Fibroblast of skin of right biceps (primary cell): Measurements from ENCODE around the gene MED13.
"Not testable (repeated sequence)": the region's sequence is repeated elsewhere in the genome, so short reads cannot be mapped to it uniquely, and the experiment has no call there.

Source experiments
- DNase-seq: peaks from one replicate; pipeline ENCODE4 v3.0.0-alpha.2; 2013

The MED13 gene

DNA sequence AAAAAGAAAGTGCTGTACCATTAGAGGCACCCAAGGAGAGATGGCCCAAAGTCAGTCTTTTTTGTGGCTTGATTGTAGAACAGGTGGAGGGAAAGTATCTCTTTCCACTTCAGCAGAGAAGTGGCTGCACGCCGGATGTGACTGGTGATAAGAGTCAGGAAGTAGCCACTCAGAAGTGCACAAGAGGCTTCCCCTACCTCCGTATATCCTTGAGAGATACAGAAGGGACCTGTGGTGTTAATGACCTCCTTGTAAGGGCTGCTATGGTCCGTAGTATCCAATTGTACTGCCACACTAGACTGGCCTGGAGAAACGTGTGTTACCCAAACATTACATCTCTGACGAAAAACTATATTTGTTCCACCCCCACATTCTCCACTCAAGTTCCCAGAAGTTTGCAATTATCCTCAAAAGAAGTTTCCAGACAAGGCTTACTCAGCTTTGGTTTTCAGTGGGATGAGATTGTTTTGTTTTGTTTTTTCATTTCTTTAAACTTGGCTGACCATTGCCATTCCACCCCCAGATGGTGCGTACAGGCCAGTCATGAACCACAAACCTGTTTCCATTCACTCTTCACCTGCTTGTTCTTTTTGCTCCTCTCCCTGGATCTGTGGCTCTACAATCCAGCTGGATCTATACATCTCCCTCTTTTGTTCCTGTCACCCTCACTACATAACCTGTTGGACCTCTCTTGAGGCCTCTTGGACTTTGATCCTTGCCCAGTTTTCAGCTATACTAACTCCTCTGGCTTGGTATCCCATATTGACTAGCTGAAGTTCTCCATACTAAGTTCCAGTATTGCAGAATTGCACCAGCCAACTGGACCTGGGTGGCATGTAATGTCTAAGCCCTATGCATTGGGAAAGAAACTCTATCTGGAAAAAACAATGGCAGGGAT, 20.7 kb upstream of the MED13 start:
- no peak for DNase-seq

DNA sequence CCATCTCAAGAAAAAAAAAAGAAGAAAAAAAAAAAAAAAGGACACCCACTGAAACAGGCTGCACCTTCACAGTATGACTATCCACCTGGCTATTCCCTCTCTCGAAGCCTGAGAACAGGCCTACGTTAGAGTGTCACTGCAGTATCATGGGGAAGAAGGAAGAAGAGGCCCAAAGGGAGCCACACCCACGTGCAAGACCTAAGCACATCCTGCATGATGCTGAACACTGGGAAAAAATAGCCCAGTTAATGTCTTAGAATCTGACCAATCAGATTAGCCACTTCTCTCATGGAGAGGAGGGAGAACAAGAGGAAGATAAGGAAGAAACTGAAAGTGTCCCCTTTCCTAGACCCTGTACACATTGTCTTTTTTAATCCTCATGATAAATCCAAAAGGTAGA, 19.5 kb upstream of the MED13 start:
- no peak for DNase-seq

DNA sequence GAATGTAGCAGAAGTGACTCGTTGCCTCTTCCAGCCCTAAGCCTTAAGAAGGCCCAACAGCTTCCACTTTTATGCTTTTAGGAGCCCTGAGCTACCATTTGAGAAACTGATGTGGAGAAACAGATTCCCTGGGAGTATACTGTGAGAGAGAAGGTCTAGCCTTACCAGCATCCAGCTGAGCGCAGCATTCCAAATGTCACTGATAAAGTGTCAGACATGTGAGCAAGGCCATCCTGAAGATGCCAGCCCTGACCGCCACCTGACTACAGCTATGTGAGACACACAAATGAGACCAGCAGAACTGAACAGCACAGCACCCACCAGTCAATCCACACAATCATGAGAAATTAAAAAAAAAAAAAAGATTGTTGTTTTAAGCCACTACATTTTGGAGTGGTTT, 18.6 kb upstream of the MED13 start:
- DNase-seq, result no peak

DNA sequence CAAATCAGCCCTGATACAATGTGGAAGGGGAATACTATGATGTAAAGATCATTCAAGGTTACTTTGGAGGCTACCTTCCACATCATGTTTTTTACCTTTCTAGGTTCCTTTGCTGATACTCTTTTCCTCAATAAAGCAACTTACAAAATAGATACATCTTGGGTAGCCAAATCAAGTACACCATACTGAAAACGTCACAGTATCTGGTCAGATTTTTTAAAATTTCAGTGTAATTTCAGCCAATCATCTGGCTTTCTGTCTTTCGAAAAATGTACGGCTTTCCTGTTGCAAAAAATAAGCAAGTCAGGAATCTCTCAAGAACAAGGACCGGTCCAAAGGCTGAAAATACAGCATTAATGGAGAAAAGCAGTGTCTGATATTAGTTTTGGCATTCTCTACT, 15.6 kb upstream of the MED13 start:
- DNase-seq, result no peak

DNA sequence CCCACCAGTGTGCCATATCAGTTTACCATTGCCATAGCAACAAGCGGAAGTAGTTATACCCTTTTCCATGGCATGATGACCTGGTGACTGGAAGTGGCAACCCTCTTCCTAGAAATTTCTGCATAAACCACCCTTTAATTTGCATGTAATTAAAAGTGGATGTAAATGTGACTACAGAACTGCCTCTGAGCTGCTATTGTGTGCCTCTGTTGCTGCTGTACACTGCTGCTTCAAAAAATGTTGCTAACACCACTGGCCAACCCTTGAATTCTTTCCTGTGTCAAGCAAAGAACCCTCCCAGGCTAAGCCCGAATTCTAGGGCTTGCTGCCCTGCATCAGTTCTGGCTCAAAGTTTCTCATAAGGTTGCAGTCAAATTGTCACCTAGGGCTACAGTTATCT, 12.9 kb upstream of the MED13 start:
- DNase-seq, result no peak

DNA sequence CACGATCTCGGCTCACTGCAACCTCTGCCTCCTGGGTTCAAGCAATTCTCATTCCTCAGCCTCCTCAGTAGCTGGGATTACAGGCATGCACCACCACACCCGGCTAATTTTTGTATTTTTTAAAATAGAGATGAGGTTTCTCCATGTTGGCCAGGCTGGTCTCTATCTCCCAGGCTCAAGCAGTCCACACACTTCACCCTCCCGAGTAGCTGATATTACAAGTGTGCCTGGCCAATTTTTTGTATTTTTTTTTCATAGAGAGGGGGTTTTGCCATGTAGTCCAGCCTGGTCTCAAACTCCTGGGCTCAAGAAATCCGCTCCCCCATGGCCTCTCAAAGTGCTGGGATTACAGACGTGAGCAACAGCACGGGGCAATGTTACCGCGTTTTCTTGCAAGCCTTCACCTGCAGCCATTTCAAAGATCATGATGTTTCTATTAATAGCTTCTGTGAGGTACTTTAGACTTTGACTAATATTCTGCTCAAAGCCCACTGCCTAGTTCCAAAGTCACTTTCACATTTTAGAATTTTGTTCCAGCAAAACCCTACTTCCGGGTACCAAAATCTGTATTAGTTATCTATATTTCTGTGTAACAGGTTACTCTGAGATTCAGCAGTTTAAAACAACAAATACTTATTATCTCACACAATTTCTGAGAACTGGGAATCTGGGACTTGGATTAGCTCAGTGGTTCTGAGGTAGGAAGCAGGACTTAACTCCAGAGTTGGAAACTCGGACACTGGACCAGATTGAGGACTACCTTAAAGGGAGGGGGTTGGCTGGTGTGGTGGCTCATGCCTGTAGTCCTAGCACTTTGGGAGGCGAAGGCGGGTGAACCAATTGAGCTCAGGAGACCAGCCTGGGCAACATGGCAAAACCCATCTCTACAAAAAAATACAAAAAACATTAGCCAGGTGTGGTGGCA, 12.0 kb upstream of the MED13 start:
- no peak for DNase-seq

DNA sequence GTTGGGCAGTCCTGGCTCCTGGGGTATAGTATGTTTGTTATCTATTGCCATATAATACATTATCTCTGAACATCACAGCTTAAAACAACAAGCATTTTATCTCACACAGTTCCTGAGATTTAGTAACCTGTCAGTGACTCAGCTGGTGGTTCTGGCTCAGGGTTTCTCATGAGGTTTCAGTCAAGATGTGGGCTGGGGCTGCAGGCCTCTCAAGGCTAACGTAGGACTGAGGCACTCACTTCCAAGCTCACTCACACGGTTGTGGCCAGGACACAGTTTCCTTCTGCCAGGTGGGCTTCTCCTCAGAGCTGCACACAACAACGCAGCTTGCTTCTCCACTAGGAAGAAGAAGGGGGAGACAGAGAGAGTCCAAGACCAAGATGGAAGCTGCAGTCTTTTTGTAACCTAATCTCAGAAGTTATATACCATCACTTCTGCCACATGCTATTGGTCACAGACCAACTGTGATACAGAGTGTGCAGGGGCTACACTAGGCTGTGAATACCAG, 10.3 kb upstream of the MED13 start:
- DNase-seq, result no peak

DNA sequence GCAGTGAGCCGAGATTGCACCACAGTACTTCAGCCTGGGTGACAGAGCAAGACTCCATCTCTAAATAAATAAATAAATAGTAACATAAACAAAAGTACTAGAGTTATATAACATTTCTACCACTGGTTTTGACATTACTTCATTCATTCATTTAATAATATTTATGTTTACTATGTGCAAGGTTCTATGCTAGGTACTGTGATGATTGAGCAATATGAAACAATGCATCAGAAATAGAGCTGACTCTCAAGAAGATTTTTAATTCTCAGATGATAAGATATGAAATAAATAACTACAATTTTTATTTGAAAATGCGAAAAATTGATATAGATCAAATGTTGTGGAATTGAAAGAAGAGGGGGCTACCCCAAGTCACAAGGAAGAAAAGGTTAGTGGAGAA, 8.9 kb upstream of the MED13 start:
- no peak for DNase-seq

DNA sequence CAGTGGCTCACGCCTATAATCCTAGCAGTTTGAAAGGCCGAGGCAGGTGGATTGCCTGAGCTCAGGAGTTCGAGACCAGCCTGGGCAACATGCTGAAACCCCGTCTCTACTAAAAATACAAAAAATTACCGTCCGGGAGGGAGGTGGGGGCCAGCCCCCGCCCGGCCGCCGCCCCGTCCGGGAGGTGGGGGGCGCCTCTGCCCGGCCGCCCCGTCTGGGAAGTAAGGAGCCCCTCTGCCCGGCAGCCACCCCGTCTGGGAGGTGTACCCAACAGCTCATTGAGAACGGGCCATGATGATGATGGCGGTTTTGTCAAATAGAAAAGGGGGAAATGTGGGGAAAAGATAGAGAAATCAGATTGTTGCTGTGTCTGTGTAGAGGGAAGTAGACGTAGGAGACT, 7.8 kb upstream of the MED13 start:
- DNase-seq, result not testable (repeated sequence)

DNA sequence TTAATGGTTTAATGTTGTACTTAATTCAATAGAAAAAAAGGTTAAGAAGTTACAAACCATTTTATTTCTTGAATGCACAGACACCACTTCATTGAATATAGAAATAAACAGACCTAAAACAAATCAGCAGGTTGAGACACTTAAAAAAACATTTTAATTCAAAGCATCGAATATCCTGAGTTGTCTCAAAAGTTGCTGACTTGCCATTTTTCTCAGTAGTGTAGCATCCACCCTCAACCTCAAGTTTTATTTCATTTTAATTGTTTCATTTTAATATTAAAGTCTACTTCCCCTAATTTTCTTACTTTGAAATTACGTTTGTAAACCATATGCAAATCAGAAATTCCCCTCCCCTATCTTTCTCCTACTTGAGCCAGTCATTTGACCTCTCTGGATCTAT, 5.8 kb upstream of the MED13 start:
- DNase-seq, result no peak

DNA sequence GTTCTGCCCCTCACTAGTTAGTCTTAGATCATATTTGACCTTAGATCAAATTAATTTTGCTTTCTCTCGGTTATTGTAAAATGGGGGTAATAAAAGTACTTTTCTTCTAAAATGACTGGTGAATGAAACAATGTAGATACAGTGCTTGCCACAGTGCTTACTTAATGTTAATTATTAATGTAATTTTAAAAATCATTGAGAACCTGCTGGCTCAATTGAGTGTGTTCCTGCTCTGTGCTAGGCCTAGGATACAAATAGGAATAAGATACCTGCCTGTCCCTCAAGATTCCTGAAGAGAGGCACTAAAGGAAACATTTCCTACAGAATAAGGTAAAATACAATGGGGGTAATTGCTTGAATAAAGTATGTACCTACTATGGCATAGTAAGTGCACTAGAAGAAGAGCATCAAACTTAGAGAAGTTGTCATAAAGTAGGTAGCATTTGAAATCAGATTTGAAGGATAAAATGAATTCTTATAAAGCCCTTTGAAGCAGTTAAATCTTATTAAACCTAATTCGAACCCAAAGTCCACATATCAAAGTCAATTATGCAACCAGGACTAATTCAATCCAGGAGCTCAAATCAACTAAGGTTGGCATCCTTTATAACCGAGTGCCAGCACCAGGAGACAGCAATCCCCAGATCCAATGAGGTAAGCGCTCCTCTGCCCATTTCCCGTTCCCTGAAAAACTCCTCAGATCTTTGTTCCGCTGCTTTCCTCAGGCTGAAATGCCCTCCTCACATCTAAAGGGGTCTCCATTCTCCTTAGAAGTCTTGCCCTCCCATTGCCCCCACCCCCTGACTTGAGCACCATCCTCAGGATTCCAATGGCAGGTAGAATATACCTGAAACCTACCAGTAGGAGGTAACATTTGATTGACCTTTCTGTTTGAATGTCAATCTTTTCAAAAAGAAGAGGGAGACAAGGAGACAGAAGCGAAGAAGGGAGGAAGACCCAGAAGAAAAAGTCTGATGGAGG, 2.4 kb upstream of the MED13 start:
- DNase-seq, result no peak

DNA sequence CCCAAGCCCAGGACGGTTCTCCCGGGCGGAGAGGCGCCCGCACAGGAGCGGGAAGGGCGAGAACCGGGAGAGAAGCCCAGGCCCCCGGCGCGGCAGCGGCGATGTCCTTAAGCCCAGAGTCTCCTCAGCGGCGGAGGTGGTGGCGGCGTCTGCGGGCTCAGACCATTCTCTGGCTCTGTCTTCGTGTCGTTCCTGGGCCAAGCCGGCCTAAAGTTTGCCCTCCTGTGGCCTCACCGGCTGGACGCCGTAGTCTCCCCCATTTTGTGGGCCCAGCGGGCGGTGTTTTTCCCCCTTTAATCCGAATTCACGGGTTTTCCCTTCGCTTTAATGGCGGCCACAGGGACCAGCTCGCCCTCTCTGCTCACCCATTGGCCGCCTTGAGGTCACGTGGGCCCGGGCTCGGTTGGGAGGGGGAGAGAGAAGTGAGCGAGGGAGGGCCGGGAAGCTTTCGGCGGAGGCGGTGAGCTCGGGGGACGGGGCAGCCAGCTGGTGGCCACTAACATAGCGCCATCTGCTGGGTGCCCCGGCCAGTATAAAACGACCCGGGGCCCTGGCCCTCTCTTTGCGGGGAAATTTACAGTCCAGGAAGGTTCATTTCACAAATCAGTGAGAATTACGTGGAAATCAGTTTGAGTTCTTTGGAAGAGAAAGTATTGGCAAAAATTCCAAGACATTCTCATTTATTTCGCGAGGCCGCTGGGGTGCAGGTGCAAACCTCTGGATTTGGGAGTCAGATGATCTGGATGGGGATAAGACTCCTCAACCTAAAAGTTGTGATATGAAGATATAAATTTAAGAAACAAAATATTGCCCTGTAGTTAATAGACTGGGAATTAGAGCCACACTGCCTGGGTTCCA, 762 bp upstream of the MED13 start:
- peak; percentile 98 for DNase-seq

DNA sequence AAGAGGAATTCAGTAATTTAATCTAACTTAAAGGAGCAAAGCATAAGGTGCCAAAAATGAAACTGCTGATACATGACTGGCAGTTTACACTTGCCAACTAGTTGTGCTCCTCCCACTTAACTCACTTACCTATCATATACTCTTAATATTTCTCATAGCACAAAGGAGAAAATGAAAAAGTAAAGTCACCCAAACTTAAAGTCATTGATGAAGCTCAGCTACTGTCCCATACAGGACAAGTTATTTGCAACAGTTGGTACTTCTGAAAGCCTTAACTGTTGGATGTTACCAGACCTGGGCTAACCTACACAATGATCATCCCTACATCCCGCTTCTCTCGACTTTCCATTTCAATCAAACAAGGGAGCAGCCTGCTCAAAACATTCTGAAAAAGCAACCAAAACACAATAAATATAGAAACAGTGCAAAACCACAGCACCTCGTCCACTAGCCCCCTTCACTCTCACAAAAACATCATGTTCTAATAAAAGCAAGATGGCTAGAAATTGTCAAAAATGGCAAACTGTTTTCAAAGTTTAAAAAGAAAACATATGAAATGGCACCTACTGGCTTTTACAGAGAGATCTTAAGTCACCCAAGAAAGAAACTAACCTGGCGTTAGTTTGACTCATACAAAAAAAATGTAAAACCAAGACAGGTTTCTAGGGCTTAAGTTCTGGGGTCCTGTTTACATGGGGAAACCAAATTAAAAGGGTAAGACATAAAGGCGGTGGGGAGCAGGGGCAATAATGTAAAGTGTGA, 868 bp downstream of the MED13 start:
- DNase-seq, result no peak

DNA sequence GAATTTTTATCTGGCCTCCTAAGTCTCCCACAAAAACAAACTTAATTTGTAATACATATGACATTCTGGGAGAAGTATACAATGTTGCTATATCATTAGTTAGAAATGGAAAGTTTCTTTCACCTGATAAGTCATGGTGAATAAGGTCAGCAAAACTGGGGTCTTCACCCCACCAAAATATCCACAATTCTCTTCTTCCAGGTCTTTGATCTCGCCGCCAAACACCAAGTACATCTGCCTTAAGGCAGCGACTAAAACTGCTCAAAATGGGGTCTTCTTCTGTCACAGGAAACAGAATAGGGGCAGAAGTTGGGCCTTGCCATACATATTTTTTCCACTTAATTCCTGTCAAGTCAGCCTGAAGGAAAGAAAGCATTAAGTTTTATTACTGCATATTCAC, 2.1 kb downstream of the MED13 start:
- DNase-seq, result no peak

DNA sequence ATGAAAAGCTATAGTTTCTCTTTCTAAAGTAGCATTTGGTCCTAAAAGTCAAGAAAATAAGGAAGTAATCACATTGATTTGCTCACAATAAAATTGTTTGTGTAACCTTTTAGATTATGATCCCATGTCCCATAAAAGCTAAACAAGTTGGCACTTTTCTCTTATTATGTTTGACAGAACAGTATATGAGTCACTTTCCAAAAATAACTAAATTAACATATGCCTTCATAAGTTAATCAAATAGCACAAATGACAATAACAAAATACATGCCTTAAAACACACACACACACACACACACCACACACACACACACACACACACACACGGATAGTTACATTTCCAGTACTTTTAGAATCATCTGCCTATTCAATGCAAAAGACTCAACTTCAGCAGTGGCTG, 2.8 kb downstream of the MED13 start:
- DNase-seq, result peak; percentile 9

DNA sequence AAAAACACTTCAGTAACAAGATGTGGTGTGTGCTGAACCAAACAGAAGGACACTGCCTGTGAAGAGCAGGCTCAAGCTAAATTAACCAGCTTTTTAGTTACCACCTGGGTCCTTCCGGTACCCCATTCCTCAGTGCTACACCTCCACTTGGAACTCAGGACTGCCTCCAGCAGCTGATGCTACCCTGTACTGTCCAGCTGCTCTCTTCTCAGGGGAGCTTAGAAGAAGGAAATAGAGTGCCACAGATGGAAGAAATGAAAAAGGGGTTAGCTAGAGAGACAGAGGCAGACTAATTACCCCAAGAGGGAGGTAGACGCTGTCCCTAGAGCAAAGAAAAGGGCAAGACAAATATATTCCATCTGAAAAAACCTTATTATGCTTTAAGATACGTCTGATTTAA, 5.7 kb downstream of the MED13 start:
- no peak for DNase-seq

DNA sequence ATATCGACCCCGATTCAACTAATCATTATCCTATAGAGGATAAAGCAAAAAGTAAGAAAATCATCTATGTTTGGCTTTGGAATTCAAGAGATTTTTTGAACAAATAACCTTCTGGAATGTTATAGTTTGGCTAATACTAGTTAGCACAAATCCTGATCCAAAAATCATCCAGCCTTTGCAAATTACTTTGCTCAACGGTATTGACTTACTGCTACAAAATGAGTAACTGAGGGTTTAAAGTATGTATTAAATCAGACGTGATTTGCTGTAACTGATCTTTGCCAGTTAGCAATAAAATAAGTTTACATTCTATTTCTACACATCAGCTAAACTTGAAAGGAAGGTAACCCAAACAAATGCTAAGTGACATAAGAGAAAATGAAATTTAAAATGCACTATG, 6.5 kb downstream of the MED13 start:
- peak; percentile 4 for DNase-seq

DNA sequence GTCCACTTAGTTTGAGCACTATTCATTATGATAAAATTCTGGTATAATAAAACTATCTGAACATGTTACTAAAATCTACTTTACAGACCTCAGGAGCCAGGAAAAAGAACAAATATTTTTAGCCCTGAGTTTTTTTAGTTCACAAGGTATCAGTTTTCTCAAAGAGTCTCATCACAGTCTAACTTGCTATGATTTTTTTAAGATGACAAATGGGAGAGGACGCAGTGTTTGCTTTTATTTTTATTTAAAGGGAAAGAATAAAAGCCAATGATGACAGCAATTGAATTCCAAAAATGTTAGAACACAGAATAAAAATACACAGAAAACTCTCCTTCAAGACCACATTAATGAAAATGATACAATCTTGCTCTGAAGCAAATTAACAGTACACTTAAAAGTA, 7.4 kb downstream of the MED13 start:
- peak; percentile 7 for DNase-seq

DNA sequence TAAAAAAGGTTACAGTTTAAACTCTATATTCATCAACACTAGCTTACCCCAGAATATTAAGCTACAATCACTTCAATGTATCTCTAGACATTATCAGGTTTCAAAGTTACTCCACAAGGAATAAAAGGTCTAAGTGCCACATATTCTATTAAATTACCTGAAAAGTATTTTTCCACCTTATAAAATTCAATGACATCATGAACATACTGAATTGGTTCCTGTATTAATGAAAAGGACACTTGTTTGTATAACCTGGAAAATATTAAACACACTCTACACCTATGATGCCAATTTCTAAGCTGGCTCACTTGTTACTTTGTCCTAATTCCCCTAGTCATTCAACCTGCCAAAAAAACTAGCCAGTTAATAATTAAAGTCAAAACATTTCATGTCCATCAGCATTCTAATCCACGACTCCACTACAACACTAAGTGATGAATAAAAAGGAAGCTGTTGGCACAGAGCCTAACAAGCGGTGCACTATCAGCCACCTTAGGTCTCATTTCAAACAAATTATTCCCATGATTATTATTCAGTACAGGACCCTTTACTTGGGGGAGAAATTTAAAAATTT, 12.2 kb downstream of the MED13 start:
- DNase-seq, result no peak

DNA sequence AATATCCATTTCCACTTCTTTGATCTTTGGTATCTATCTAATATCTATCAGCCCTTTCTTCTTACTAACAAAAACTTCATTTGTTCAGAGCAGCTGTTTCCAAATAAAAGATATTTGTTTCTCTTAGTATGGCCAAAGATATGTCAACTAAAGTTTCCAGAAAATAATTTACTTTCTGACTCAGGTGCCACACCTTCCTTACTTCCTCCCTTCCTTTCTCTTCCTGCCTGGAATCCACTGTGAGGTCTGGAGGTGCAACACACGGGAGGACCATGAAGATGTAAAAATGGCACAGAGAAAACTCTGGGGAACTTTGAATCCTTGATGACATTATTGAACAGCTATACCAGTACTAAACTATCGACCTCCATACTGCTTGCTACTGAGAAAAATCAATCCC, 14.0 kb downstream of the MED13 start:
- DNase-seq, result no peak
